K562 (cell line): ENCODE results near the gene CMTM1. TPM values are rescaled to one million over a fixed set of nuclear protein-coding genes. Genes with fewer than 3 reads are reported as not detected.

Experiments used
- AFF1 ChIP-seq, 2 experiments: fragments of 450-650 bp; IDR thresholded peaks; 2 replicates each; pipeline ENCODE4 v1.6.1; 2018; ENCODE audit warnings: mild to moderate bottlenecking in 2 of 2, low read depth in 1 of 2; ENCODE audit not compliant: partially characterized antibody in 2 of 2
- BHLHE40 ChIP-seq: IDR thresholded peaks from 2 replicates; pipeline ENCODE4 v1.6.1; 2011; ENCODE audit warnings: low read length, improper control_type of control experiment
- CAMTA2 ChIP-seq: fragments of 250-450 bp; sonication (Bioruptor Pico); conservative IDR thresholded peaks from 2 replicates; pipeline ENCODE4 v1.5.1; 2022
- CREB3L1 ChIP-seq: fragments of 450-650 bp; IDR thresholded peaks from 2 replicates; pipeline ENCODE4 v1.6.1; 2014; ENCODE audit warnings: low read depth, mild to moderate bottlenecking, moderate library complexity, borderline replicate concordance
- ELF4 ChIP-seq: fragments of 450-650 bp; formaldehyde crosslinking; IDR thresholded peaks from 2 replicates; pipeline ENCODE4 v1.4.0; 2022; ENCODE audit warnings: missing genetic modification characterization
- GATAD2A ChIP-seq: fragments of 450-650 bp; IDR thresholded peaks from 2 replicates; pipeline ENCODE4 v1.6.1; 2017
- HDGF ChIP-seq: fragments of 450-650 bp; IDR thresholded peaks from 2 replicates; pipeline ENCODE4 v1.6.1; 2016
- KAT7 ChIP-seq: sonication (generic); formaldehyde crosslinking; IDR thresholded peaks from 2 replicates; pipeline ENCODE4 v1.8.0; 2022; ENCODE audit warnings: missing genetic modification reagents, mild to moderate bottlenecking, borderline replicate concordance
- KLF16 ChIP-seq: IDR thresholded peaks from 2 replicates; pipeline ENCODE4 v1.6.1; 2016; ENCODE audit warnings: antibody characterized with exemption
- NFE2L1 ChIP-seq: fragments of 450-650 bp; IDR thresholded peaks from 2 replicates; pipeline ENCODE4 v1.6.1; 2016; ENCODE audit warnings: missing genetic modification characterization, low read depth, mild to moderate bottlenecking, missing compliant biosample characterization, moderate library complexity, borderline replicate concordance
- NR2C2 ChIP-seq, 2 experiments: fragments of 200-800 bp in 1 of 2; sonication (Bioruptor generic) in 1 of 2; sonication (generic) in 1 of 2; formaldehyde crosslinking in 1 of 2; IDR thresholded peaks; 2 replicates each; pipeline versions ENCODE4 v1.6.1 to v1.8.0; 2016 to 2022; ENCODE audit warnings: mild to moderate bottlenecking in 1 of 2, missing compliant biosample characterization in 1 of 2, missing genetic modification characterization in 1 of 2, missing genetic modification reagents in 1 of 2
- PATZ1 ChIP-seq: fragments of 250-450 bp; sonication (Bioruptor Pico); IDR thresholded peaks from 2 replicates; pipeline ENCODE4 v1.5.0; 2020; ENCODE audit warnings: mild to moderate bottlenecking, borderline replicate concordance
- PHF21A ChIP-seq: fragments of 450-650 bp; IDR thresholded peaks from 2 replicates; pipeline ENCODE4 v1.6.1; 2017; ENCODE audit warnings: low read depth, borderline replicate concordance
- POLR2A ChIP-seq: fragments of 450-650 bp; conservative IDR thresholded peaks from 2 replicates; pipeline ENCODE4 v1.6.1; 2016
- SIRT6 ChIP-seq: IDR thresholded peaks from one replicate; pipeline ENCODE4 v1.6.1; 2012; ENCODE audit warnings: low read depth, mild to moderate bottlenecking, control low read depth, inconsistent platforms, low read length, moderate library complexity
- SMAD4 ChIP-seq: fragments of 250-450 bp; sonication (Bioruptor Pico); conservative IDR thresholded peaks from 2 replicates; pipeline ENCODE4 v1.8.0; 2021; ENCODE audit warnings: inconsistent platforms, mild to moderate bottlenecking, moderate library complexity
- SNRNP70 ChIP-seq: fragments of 200-400 bp; formaldehyde crosslinking; optimal IDR thresholded peaks from 2 replicates; pipeline ENCODE3; 2017; ENCODE audit warnings: low read depth, low read length
- TRIM24 ChIP-seq, 2 experiments: fragments of 450-650 bp; IDR thresholded peaks; 2 replicates each; pipeline ENCODE4 v1.6.1; 2016
- TSC22D4 ChIP-seq: fragments of 450-650 bp; IDR thresholded peaks from 2 replicates; pipeline ENCODE4 v1.6.1; 2016; ENCODE audit warnings: missing genetic modification characterization, missing biosample characterization, control low read depth
- XRCC5 ChIP-seq: fragments of 200-400 bp; formaldehyde crosslinking; IDR thresholded peaks from 2 replicates; pipeline ENCODE4 v1.6.1; 2017; ENCODE audit warnings: low read depth, mild to moderate bottlenecking, low read length
- ZNF23 ChIP-seq: fragments of 250-450 bp; sonication (Bioruptor Pico); IDR thresholded peaks from 2 replicates; pipeline ENCODE4 v1.4.0; 2020; ENCODE audit warnings: mild to moderate bottlenecking
- ZNF707 ChIP-seq: fragments of 250-450 bp; sonication (Bioruptor Pico); conservative IDR thresholded peaks from 2 replicates; pipeline ENCODE4 v1.8.0; 2022; ENCODE audit warnings: inconsistent platforms, mild to moderate bottlenecking, moderate library complexity
- polyA plus RNA-seq, 8 experiments: library from polyadenylated mRNA; depleted of rRNA in 4 of 8; stranded (reverse) in 5 of 8; unstranded in 3 of 8; fragments of >200 nt; fragmentation: Nextera tagmentation in 2 of 8; fragmentation: Illumina TruSeq in 1 of 8; extraction: Ambion mirVana in 2 of 8; extraction: Trizol in 1 of 8; gene quantifications; 2 replicates each; pipeline versions ENCODE4 v1.2.1 to v1.2.3, GENCODE V29; 2011 to 2014; ENCODE audit warnings: inconsistent platforms in 1 of 8, missing spikeins in 1 of 8
- total RNA-seq, 7 experiments: library from RNA; depleted of rRNA in 6 of 7; stranded (reverse); fragments of >200 nt in 6 of 7; fragmentation: Illumina TruSeq in 2 of 7; extraction: Trizol in 2 of 7; gene quantifications; 2 replicates each; pipeline versions ENCODE4 v1.2.1 to v1.2.3, GENCODE V29; 2011 to 2021; ENCODE audit warnings: low replicate concordance in 1 of 7

The CMTM1 gene
- total and polyA plus RNA-seq, 9 of the 15 experiments (the other 6 are each of a cell fraction or from before 2014, with no cell fraction given), result 0.25 to 2.6 (median 1.1) TPM; not detected in 2

GRCh38 chr16:66604376-66605176 lies 38.3 kb downstream of the CMTM1 start, which contains the start of gene CMTM3 (continued):
- TF ChIP-seq AFF1 (IDR thresholded peaks at IDR 0.05; ENCODE audit: low read depth in 1 of 2, partially characterized antibody in 2 of 2), result no peak
- no peak for TF ChIP-seq PATZ1 (CRISPR knock-in tag)
- no peak for TF ChIP-seq ZNF707 (CRISPR knock-in tag)
- TF ChIP-seq XRCC5, result no peak
- peak; percentile 54; the same call in 1 of the 2 replicates for TF ChIP-seq POLR2A
- TF ChIP-seq KAT7, result no peak
- no peak for TF ChIP-seq ZNF23 (CRISPR knock-in tag)
- TF ChIP-seq ELF4 (CRISPR knock-in tag), result no peak
- no peak for TF ChIP-seq TSC22D4 (tag)
- no peak for TF ChIP-seq CREB3L1
- TF ChIP-seq HDGF, result no peak
- TF ChIP-seq TRIM24 (IDR thresholded peaks at IDR 0.05), result no peak
- TF ChIP-seq NFE2L1, result no peak
- TF ChIP-seq GATAD2A, result no peak
- TF ChIP-seq SIRT6, result no peak
- TF ChIP-seq PHF21A, result no peak
- TF ChIP-seq SNRNP70, result no peak
- no peak for TF ChIP-seq SMAD4 (CRISPR knock-in tag)
- no peak for TF ChIP-seq KLF16
- TF ChIP-seq BHLHE40, result no peak
- TF ChIP-seq CAMTA2 (CRISPR knock-in tag), result no peak
- no peak for TF ChIP-seq NR2C2 (CRISPR knock-in tag; IDR thresholded peaks at IDR 0.05)
- TF ChIP-seq NR2C2 (tag; IDR thresholded peaks at IDR 0.05), result no peak
